ENCODE results near the gene ZNF235. TPM values are rescaled to one million over a fixed set of nuclear protein-coding genes. Genes with fewer than 3 reads are reported as not detected.

ZNF235 gene
- total RNA-seq, 1 donor from 2014 or later = 3.1 TPM

Other genes starting within 250 kb of the ZNF235 start
- gene ZNF284, start 232.9 kb downstream of the ZNF235 start, total RNA-seq = 1.2 TPM in 2 replicates
- gene ZNF224, start 210.7 kb downstream of the ZNF235 start, total RNA-seq = 17.0 and 17.4 TPM in 2 replicates
- gene ZNF225, start 191.6 kb downstream of the ZNF235 start, total RNA-seq = 2.7 and 3.2 TPM in 2 replicates
- 10.9 and 12.9 TPM in 2 replicates for gene ZNF234, start 163.5 kb downstream of the ZNF235 start, total RNA-seq
- gene ZNF226, start 139.9 kb downstream of the ZNF235 start, total RNA-seq = 10.4 and 12.3 TPM in 2 replicates
- 17.8 and 18.8 TPM in 2 replicates for gene ZNF227, start 92.5 kb downstream of the ZNF235 start, total RNA-seq
- gene ZNF233, start 45.1 kb downstream of the ZNF235 start, total RNA-seq = 0.12 TPM in 1 of 2 replicates, not detected in the other
- gene ZNF112, start 51.7 kb upstream of the ZNF235 start, total RNA-seq = not detected in 2 replicates
- not detected in 2 replicates for gene ZNF285, start 96.6 kb upstream of the ZNF235 start, total RNA-seq
- gene ZNF229, start 143.4 kb upstream of the ZNF235 start, total RNA-seq = 0.05 TPM in 1 of 2 replicates, not detected in the other
- gene ZNF180, start 195.5 kb upstream of the ZNF235 start, total RNA-seq = 7.0 and 8.5 TPM in 2 replicates
- not detected in 2 replicates for gene CEACAM20, start 224.7 kb upstream of the ZNF235 start, total RNA-seq